HG03520 (cell line): ENCODE data around the gene GGT6.
"Not testable (repeated sequence)": the region's sequence is repeated elsewhere in the genome, so short reads cannot be mapped to it uniquely, and the experiment has no call there.

Experiments used
- ATAC-seq: cut with Tn5 transposase; IDR thresholded peaks from one replicate; pipeline ENCODE4 v1.9.1; 2021; ENCODE audit warnings: mild to moderate bottlenecking, moderate library complexity; ENCODE audit not compliant: unreplicated experiment

GGT6 gene

GRCh38 chr17:4592240-4593005 is 32.0 kb upstream of the GGT6 start:
- no peak for ATAC-seq

- no peak for ATAC-seq
These were observed 31.2 kb upstream of the GGT6 start for GRCh38 chr17:4591529-4591928.

GRCh38 chr17:4590981-4591453 is 30.6 kb upstream of the GGT6 start:
- no peak for ATAC-seq

GRCh38 chr17:4590042-4590441 is 29.7 kb upstream of the GGT6 start:
- not testable (repeated sequence) for ATAC-seq

- no peak for ATAC-seq
These were observed 28.7 kb upstream of the GGT6 start for GRCh38 chr17:4588898-4589625.

GRCh38 chr17:4588391-4588790 is 28.0 kb upstream of the GGT6 start:
- ATAC-seq = no peak

- ATAC-seq = no peak
These were observed 27.4 kb upstream of the GGT6 start for GRCh38 chr17:4587803-4588202.

- no peak for ATAC-seq
These were observed 26.8 kb upstream of the GGT6 start for GRCh38 chr17:4587195-4587594.

GRCh38 chr17:4586043-4586442 is 25.7 kb upstream of the GGT6 start:
- ATAC-seq = no peak

GRCh38 chr17:4585638-4585994 is 25.2 kb upstream of the GGT6 start:
- no peak for ATAC-seq

GRCh38 chr17:4584917-4585637 is 24.7 kb upstream of the GGT6 start:
- ATAC-seq = no peak

- ATAC-seq = no peak
These were observed 23.9 kb upstream of the GGT6 start, which contains the start of gene SMTNL2 for GRCh38 chr17:4584101-4584916. TSS of gene SMTNL2 (plus strand) at chr17:4584529. CDS start at chr17:4584606, 77 bp downstream.

GRCh38 chr17:4583782-4584100 is 23.4 kb upstream of the GGT6 start:
- no peak for ATAC-seq

- ATAC-seq = no peak
These were observed 22.8 kb upstream of the GGT6 start for GRCh38 chr17:4583206-4583605.

- ATAC-seq = no peak
These were observed 22.3 kb upstream of the GGT6 start for GRCh38 chr17:4582691-4583090.

GRCh38 chr17:4582101-4582501 is 21.7 kb upstream of the GGT6 start:
- ATAC-seq = no peak

- no peak for ATAC-seq
These were observed 19.9 kb upstream of the GGT6 start for GRCh38 chr17:4580291-4580690.

GRCh38 chr17:4579678-4580077 is 19.3 kb upstream of the GGT6 start:
- ATAC-seq = no peak

- ATAC-seq = not testable (repeated sequence)
These were observed 18.0 kb upstream of the GGT6 start for GRCh38 chr17:4578349-4578748.

GRCh38 chr17:4577386-4577993 is 17.1 kb upstream of the GGT6 start:
- ATAC-seq = no peak
